Esophagus muscularis mucosa (tissue), 4 donors: ENCODE measurements around the gene QKI. TPM values are rescaled to one million over a fixed set of nuclear protein-coding genes. Genes with fewer than 3 reads are reported as not detected.

ENCODE experiments used
- DNase-seq: peaks from one replicate; pipeline ENCODE4 v3.0.0-alpha.2; 2017; ENCODE audit errors: extremely low spot score
- H3K27ac ChIP-seq, 4 donors: fragments of 200-600 bp; sonication (generic); replicated peaks in 1 of 4; 1 replicate in 3 of 4; 2 replicates in 1 of 4; pipeline ENCODE4 v1.5.1; 2016 to 2019; ENCODE audit warnings: mild to moderate bottlenecking in 1 of 4
- H3K27me3 ChIP-seq, 4 donors: fragments of 200-600 bp; sonication (generic); one replicate each; pipeline versions ENCODE4 v1.5.1 to v1.6.0; 2016 to 2019
- H3K36me3 ChIP-seq, 4 donors: fragments of 200-600 bp; sonication (generic); one replicate each; pipeline ENCODE4 v1.5.1; 2016 to 2019
- H3K4me1 ChIP-seq, 4 donors: fragments of 200-600 bp; sonication (generic); one replicate each; pipeline ENCODE4 v1.5.1; 2016 to 2019
- H3K4me3 ChIP-seq, 4 donors: fragments of 200-600 bp; sonication (generic); 1 replicate in 2 of 4; 2 replicates in 2 of 4; pipeline ENCODE4 v1.5.1; 2016 to 2019; ENCODE audit warnings: mild to moderate bottlenecking in 4 of 4, moderate library complexity in 1 of 4
- H3K9me3 ChIP-seq, 4 donors: fragments of 200-600 bp; sonication (generic); 1 replicate in 3 of 4; 2 replicates in 1 of 4; pipeline ENCODE4 v1.5.1; 2016 to 2019
- CTCF ChIP-seq, 3 experiments: fragments of 200-600 bp in 2 of 3; fragments of 450-650 bp in 1 of 3; sonication (generic) in 2 of 3; IDR thresholded peaks; one replicate each; pipeline ENCODE4 v1.5.1; 2017 to 2019; ENCODE audit warnings: antibody characterized with exemption in 3 of 3, mild to moderate bottlenecking in 2 of 3, moderate library complexity in 1 of 3
- EP300 ChIP-seq: sonication (generic); formaldehyde crosslinking; IDR thresholded peaks from one replicate; pipeline ENCODE4 v1.6.1; 2017; ENCODE audit warnings: antibody characterized with exemption
- POLR2A ChIP-seq: fragments of 450-650 bp; IDR thresholded peaks from one replicate; pipeline ENCODE4 v1.6.1; 2017; ENCODE audit warnings: antibody characterized with exemption, moderate library complexity, mild to moderate bottlenecking, low read depth
- POLR2AphosphoS5 ChIP-seq, 2 donors: sonication (generic); formaldehyde crosslinking; IDR thresholded peaks; one replicate each; pipeline ENCODE4 v1.6.1; 2017; ENCODE audit warnings: antibody characterized with exemption in 2 of 2
- WGBS: methylation state at CpG from one replicate; pipeline ENCODE4 v1.1.5; 2018; 5-methylcytosine and 5-hydroxymethylcytosine counted together
- intact Hi-C: fragments of 100-400 bp; cut with DNase I; formaldehyde crosslinking; loops from one replicate; pipeline ENCODE4 v1.15.1; 2023
- total RNA-seq, 4 donors: library from RNA; depleted of rRNA; stranded (reverse); fragments of >200 nt; gene quantifications; one replicate each; pipeline versions ENCODE4 v1.1.0 to v1.2.1, GENCODE V29; 2016

QKI gene
- total RNA-seq, 4 donors from 2014 or later: 176 to 290 (median 237) TPM

- Histone ChIP-seq H3K4me1 (no peaks in the 10 kb centered on the region), H3K4me3 (no peak overlapping the region), H3K9me3 (peaks cover 0 to 13% (median 9%) of the 10 kb centered on the region in 4 donors), H3K27ac (no peak overlapping the region), H3K36me3 (no peaks in the 10 kb centered on the region), H3K27me3 (peaks cover 0 to 8% (median under 1%) of the 10 kb centered on the region in 4 donors)
- DNase-seq: no peak
- TF ChIP-seq EP300 (no peak), CTCF (IDR thresholded peaks at IDR 0.05) (no peak), POLR2AphosphoS5 (IDR thresholded peaks at IDR 0.05) (no peak), POLR2A (no peak)
- intact Hi-C loops: no loop called here
- WGBS: 100% methylated on average over 3 of the region's 3 CpGs
Observed at GRCh38 chr6:163625265-163625664, 210.7 kb downstream of the QKI start.

GRCh38 chr6:163626073-163626867 is 211.8 kb downstream of the QKI start:
- WGBS: 96% methylated on average over 8 of the region's 8 CpGs
- Histone ChIP-seq H3K27me3 (peaks cover 0 to 19% (median 9%) of the 10 kb centered on the region in 4 donors), H3K9me3 (peaks cover 0 to 15% (median 10%) of the 10 kb centered on the region in 4 donors), H3K36me3 (no peaks in the 10 kb centered on the region), H3K4me1 (no peaks in the 10 kb centered on the region), H3K27ac (no peak overlapping the region), H3K4me3 (no peak overlapping the region)
- no peak for DNase-seq
- intact Hi-C loops: no loop called here
- no peak for TF ChIP-seq EP300
- TF ChIP-seq POLR2A: no peak
- TF ChIP-seq POLR2AphosphoS5 (IDR thresholded peaks at IDR 0.05): no peak
- TF ChIP-seq CTCF (IDR thresholded peaks at IDR 0.05): no peak

- H3K36me3 ChIP-seq: no peaks in the 10 kb centered on the region
- WGBS: 73% methylated on average over 9 of the region's 11 CpGs
Observed at GRCh38 chr6:163627274-163628062, 212.9 kb downstream of the QKI start.

More at GRCh38 chr6:163627274-163628062, 212.9 kb downstream of the QKI start:
- intact Hi-C loops: no loop called here
- no peak overlapping the region for H3K27ac ChIP-seq
- DNase-seq: no peak
- peaks cover 0 to 15% (median 10%) of the 10 kb centered on the region in 4 donors for H3K9me3 ChIP-seq
- TF ChIP-seq POLR2AphosphoS5 (IDR thresholded peaks at IDR 0.05) (no peak), EP300 (no peak), CTCF (IDR thresholded peaks at IDR 0.05) (no peak)
- H3K4me1 ChIP-seq: no peaks in the 10 kb centered on the region
- no peak overlapping the region for H3K4me3 ChIP-seq
- H3K27me3 ChIP-seq: peaks cover 0 to 31% (median 12%) of the 10 kb centered on the region in 4 donors
